ENCODE results near the gene CABP2. TPM values are rescaled to one million over a fixed set of nuclear protein-coding genes. Genes with fewer than 3 reads are reported as not detected.
A peak's percentile ranks its signal among the peaks of the same experiment; 100 is the strongest.

CABP2 gene
- not detected for total RNA-seq
- polyA plus RNA-seq: not detected
- long read RNA-seq, donor 1: 0 reads
- long read RNA-seq, donor 2: 0 reads
- long read RNA-seq, donor 3: 0 reads
- long read RNA-seq, donor 4: 0 reads
- long read RNA-seq, donor 5: 0 reads

GRCh38 chr11:67522844-67523555 lies at the start of gene CABP2:
Gene CABP2, minus strand, starts transcription at chr11:67523446. Its CDS starts 120 bp downstream, at chr11:67523326.
- H3K9me3 ChIP-seq (ENCODE audit: control insufficient read depth in 4 of 4, insufficient read depth in 3 of 4, low read length in 3 of 4): peaks cover 0 to 2% (median 0%) of the 10 kb centered on the region in 4 donors
- no peak for ATAC-seq (ENCODE audit: insufficient read depth, low FRiP score)
- H3K27ac ChIP-seq (ENCODE audit: low read depth in 1 of 2, low read length in 1 of 2): no peak within 1 kb of the TSS
- WGBS, 2 donors: 85 to 88% methylated on average over 20 to 23 of the region's 23 CpGs
- H3K4me1 ChIP-seq (ENCODE audit: control insufficient read depth in 5 of 5, insufficient read depth in 5 of 5, low read length in 5 of 5): no peaks in the 10 kb centered on the region
- DNase-seq: no peak
- TF ChIP-seq CTCF (IDR thresholded peaks at IDR 0.05; ENCODE audit: control extremely low read depth, extremely low read depth): no peak
- H3K4me3 ChIP-seq: no peak within 1 kb of the TSS
- H3K9ac ChIP-seq (ENCODE audit: insufficient read depth in 1 of 2, low read length in 2 of 2): no peak within 1 kb of the TSS
- H3K36me3 ChIP-seq (ENCODE audit: control insufficient read depth in 4 of 4, insufficient read depth in 4 of 4, low read length in 4 of 4): no peaks in the 10 kb centered on the region
- H3K27me3 ChIP-seq (ENCODE audit: control insufficient read depth in 3 of 3, insufficient read depth in 3 of 3, low read length in 2 of 3): peaks cover 0 to 4% (median 0%) of the 10 kb centered on the region in 3 donors

GRCh38 chr11:67572747-67573419 lies 49.6 kb upstream of the CABP2 start:
- no peaks in the 10 kb centered on the region for H3K36me3 ChIP-seq (ENCODE audit: control insufficient read depth in 4 of 4, insufficient read depth in 4 of 4, low read length in 4 of 4)
- ATAC-seq (ENCODE audit: insufficient read depth, low FRiP score) (no peak), DNase-seq (peak; percentile 43 to 64 (median 50))

GRCh38 chr11:67572305-67572704 lies 49.1 kb upstream of the CABP2 start:
- H3K27me3 ChIP-seq (ENCODE audit: control insufficient read depth in 3 of 3, insufficient read depth in 3 of 3, low read length in 2 of 3): no peaks in the 10 kb centered on the region
- no peak for TF ChIP-seq CTCF (IDR thresholded peaks at IDR 0.05; ENCODE audit: control extremely low read depth, extremely low read depth)
- DNase-seq (no peak), ATAC-seq (ENCODE audit: insufficient read depth, low FRiP score) (no peak)
- H3K4me3 ChIP-seq: no peak overlapping the region
- H3K4me1 ChIP-seq (ENCODE audit: control insufficient read depth in 5 of 5, insufficient read depth in 5 of 5, low read length in 5 of 5): peaks cover 0 to 2% (median 0%) of the 10 kb centered on the region in 5 donors
- no peaks in the 10 kb centered on the region for H3K36me3 ChIP-seq (ENCODE audit: control insufficient read depth in 4 of 4, insufficient read depth in 4 of 4, low read length in 4 of 4)
- WGBS, 2 donors: 20 to 26% methylated on average over 5 of the region's 5 CpGs
- no peaks in the 10 kb centered on the region for H3K9me3 ChIP-seq (ENCODE audit: control insufficient read depth in 4 of 4, insufficient read depth in 3 of 4, low read length in 3 of 4)
- H3K9ac ChIP-seq (ENCODE audit: insufficient read depth in 1 of 2, low read length in 2 of 2): no peak overlapping the region
- no peak overlapping the region for H3K27ac ChIP-seq (ENCODE audit: low read depth in 1 of 2, low read length in 1 of 2)

More at GRCh38 chr11:67572747-67573419, 49.6 kb upstream of the CABP2 start:
- H3K9me3 ChIP-seq (ENCODE audit: control insufficient read depth in 4 of 4, insufficient read depth in 3 of 4, low read length in 3 of 4): no peaks in the 10 kb centered on the region
- 56 to 72% methylated on average over 21 of the region's 21 CpGs for WGBS, 2 donors
- no peaks in the 10 kb centered on the region for H3K27me3 ChIP-seq (ENCODE audit: control insufficient read depth in 3 of 3, insufficient read depth in 3 of 3, low read length in 2 of 3)
- no peak overlapping the region for H3K9ac ChIP-seq (ENCODE audit: insufficient read depth in 1 of 2, low read length in 2 of 2)
- no peak overlapping the region for H3K27ac ChIP-seq (ENCODE audit: low read depth in 1 of 2, low read length in 1 of 2)
- peak; percentile 74 for TF ChIP-seq CTCF (IDR thresholded peaks at IDR 0.05; ENCODE audit: control extremely low read depth, extremely low read depth)
- no peak overlapping the region for H3K4me3 ChIP-seq
- H3K4me1 ChIP-seq (ENCODE audit: control insufficient read depth in 5 of 5, insufficient read depth in 5 of 5, low read length in 5 of 5): peaks cover 0 to 2% (median 0%) of the 10 kb centered on the region in 5 donors

All from lung (tissue), 16 donors.